D721Med (cell line): ENCODE results near the gene KDELR1.
"Not testable (repeated sequence)": the region's sequence is repeated elsewhere in the genome, so short reads cannot be mapped to it uniquely, and the experiment has no call there.

Source experiments
- DNase-seq: peaks from one replicate; pipeline ENCODE4 v3.0.0; 2011; ENCODE audit warnings: low spot score; ENCODE audit not compliant: insufficient read length
- FAIRE-seq: peaks from 2 replicates; lab custom pipeline; 2011; peaks lifted over from hg19 to GRCh38; lab: Jason Lieb, UNC
- CTCF ChIP-seq: IDR thresholded peaks from 2 replicates; pipeline ENCODE4 v1.5.1; 2012; ENCODE audit warnings: mild to moderate bottlenecking, control low read depth; ENCODE audit not compliant: insufficient read depth; ENCODE audit errors: missing control alignments

The KDELR1 gene

GRCh38 chr19:48394331-48395169 is 3.2 kb upstream of the KDELR1 start:
- TF ChIP-seq CTCF: no peak
- FAIRE-seq: no peak
- no peak for DNase-seq

DNA sequence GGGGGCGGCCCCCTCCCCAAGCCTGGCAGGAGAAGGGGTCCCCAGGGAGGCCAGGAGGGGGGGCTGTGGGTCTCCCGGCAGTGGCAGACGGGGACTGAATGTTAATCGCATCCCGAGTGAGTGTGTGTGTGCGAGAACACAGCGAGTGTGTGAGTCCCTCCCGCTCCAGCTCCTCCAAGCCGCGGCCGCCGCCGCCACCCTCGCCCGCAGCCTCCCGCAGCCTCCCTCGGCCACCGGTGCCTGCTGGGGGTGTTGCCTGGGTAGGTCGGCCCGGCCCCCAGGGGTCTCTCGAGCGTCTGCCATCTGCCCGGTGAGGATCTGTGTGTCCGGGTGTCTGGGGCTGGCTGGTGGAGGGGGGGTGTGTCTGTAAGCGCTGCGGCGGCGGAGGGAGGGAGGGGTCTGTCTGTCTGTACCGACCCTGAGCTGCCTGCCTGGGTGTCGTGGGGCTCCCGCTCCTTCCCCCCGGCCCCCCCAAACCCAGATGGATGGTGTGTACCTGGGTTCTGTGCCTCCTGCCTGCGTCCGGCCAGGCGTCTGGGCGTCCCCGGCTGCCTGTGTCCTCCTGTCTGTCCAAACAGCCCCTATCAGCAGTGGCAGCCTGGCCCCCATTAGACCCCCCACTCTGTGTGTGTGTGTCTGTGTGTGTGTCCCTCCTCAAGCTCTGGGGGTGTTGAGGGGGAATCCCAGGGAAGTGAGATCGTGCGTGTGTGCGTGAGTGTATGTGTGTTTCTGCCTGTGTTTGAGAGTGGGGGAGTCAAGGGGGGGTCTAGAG is 2.4 kb upstream of the KDELR1 start, which contains the start of gene GRIN2D:
TSS of gene GRIN2D (plus strand) at position 110 of the 772 bp plus-strand sequence. CDS start 4,725 bp downstream, outside the sequence.
- TF ChIP-seq CTCF: peak; percentile 12
- FAIRE-seq (no peak), DNase-seq (peak; percentile 73)

DNA sequence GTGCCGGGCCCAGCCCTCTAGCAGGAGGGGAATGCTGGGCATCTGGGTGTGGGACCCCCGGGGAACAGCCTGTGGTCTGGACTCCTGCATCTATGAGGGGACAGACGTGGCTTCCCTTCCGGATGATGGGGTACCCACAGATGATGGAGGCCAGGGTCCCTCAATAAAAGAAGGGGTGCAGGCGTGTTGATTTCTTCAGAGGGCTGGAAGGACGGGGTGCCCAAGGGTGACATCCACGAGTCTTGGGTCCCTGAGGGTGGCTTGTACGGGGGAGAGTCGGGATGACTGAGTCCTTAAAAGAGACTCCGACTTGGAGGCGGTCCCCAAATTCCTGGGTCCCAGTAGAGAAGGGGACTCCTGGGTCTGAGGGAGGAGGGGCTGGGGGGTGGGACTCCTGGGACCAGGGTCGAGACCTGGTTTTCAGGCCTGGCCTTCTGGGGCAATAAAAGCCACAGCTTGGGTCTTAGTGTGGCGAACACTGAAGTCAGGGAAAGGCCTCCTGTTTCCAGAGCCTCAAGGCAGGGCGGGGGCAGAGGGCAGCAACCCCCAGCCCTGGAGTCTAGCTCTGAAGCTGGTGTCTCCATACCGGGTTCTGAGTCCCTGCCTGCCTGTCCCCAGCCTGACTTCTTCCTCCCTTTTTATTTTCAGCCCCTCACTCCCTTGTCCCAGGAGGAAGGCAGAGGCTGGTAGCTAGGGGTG is 1.7 kb upstream of the KDELR1 start:
- no peak for TF ChIP-seq CTCF
- FAIRE-seq (no peak), DNase-seq (no peak)

DNA sequence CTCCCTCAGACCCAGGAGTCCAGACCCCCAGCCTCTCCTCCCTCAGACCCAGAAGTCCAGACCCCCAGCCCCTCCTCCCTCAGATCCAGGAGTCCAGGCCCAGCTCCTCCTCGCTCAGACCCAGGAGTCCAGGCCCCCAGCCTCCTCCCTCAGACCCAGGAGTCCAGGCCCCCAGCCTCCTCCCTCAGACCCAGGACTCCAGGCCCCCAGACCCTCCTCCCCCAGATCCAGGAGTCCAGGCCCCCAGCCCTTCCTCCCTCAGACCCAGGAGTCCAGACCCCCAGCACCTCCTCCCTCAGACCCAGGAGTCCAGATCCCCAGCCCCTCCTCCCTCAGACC is 624 bp upstream of the KDELR1 start:
- not testable (repeated sequence) for DNase-seq, FAIRE-seq

DNA sequence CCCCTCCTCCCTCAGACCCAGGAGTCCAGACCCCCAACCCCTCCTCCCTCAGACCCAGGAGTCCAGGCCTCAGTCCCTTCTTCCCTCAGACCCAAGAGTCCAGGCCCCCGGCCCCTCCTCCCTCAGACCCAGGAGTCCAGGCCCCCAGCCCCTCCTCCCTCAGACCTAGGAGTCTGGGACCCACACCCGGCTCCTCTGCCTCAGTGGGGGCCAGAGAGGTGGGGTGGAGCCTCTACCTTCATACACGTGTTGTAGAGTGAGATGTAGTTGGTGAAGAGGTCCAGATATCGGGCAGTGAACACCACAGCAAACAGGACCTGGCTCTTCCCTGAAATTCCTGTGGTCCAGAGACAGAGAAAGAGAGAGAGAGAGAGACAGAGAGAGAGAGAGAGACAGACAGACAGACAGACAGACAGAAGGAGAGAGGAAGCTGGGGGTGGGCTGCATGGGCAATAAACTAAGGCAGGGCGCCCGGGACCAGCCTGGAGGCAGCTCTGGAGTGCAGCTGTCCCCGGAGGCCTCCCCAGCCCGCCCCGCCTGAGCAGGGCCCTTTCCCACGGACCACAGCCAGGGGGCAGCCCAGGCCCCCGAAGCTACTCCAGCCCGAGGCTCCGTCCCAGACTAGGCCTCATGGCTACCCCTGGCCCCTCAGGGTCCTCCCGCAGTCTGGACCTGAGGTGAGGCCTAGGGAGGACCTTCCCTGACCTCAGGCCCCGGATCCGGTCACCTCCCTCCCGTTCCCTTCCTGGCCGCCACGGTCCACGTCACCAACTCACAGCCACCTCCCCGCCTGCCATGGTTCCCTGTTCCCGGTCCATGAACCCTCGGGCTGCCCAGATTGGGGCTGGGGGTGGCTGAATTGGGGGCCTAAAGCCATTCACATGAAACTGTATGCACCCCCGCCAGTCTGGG is 907 bp downstream of the KDELR1 start:
- DNase-seq: no peak

DNA sequence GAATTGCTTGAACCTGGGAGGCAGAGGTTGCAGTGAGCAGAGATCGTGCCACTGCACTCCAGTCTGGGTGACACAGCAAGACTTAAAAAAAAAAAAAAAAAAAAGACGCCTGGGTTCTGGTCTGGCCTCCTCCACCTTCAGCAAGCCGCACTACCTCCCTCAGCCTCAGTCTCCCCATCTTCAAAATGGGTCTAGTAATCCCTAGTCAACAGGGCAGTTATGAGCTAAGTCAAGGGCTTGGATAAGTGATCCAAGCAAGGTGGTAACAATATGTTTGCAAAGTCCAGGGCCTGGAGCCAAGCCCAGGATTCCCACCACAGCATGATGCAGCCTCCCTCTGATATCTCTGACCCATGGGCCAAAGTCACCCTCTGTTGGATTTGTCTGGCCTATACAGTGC is 4.4 kb downstream of the KDELR1 start:
- FAIRE-seq (no peak), DNase-seq (no peak)
- no peak for TF ChIP-seq CTCF

More for the DNA sequence above, 907 bp downstream of the KDELR1 start:
- no peak for FAIRE-seq
- peak; percentile 27 for TF ChIP-seq CTCF
